ENCODE data around the gene MYH11. TPM values are rescaled to one million over a fixed set of nuclear protein-coding genes. Genes with fewer than 3 reads are reported as not detected.
A peak's percentile ranks its signal among the peaks of the same experiment; 100 is the strongest.

MYH11 gene
- total RNA-seq = under 1 TPM in 1 of 2 experiments, not detected in 1; 0.04 TPM

DNA sequence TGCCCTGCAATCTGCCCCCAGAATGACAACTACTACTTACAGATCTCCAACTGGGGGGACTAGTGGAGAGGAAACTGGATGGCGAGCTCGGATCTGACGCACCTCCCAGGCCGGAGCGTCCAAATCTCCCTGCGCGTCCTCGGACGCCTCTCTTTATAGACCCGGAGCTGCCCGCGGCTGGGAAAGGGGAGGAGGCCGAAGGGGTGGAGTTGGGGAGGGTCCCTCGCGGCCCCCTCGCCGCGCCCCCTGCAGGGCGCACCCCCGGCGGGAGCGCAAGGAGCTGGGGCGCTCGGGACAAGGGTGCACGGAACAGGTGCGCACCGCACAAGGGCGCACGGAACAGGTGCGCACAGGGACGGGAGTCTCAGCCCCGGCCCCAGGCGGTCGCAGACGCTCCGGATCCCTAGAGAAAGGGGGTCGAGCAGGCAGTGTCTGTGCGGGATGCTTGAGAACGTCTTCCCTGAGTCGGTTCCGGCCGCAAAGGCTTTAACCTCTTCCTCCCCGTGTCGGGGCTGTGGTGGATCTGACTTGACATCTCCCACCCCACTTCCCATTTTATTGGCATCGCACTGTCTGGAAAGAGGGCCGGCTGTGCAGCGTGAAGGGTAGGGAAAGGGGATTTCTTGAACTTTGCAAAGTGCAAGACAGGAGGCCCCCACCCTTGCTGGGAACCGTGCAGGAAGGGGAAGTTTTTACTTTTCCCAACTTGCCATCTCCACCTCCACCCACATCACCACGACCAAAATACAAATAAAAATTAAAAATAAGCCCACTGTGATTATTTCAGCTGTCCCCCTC, at the start of gene MYH11:
TSS of gene MYH11 (minus strand) at position 128 of the 798 bp plus-strand sequence. CDS start 18,776 bp downstream, outside the sequence.
- Mint-ChIP-seq H3K4me3 (no peak within 1 kb of the TSS), H3K27ac (no peak within 1 kb of the TSS), H3K36me3 (ENCODE audit: low read depth) (no peaks in the 10 kb centered on the region), H3K27me3 (peaks cover 39% of the 10 kb centered on the region), H3K9me3 (no peaks in the 10 kb centered on the region), H3K4me1 (peaks cover 6% of the 10 kb centered on the region)
- ChIA-PET POLR2A (no interaction called here), CTCF (no interaction called here)
- no peak for DNase-seq

DNA sequence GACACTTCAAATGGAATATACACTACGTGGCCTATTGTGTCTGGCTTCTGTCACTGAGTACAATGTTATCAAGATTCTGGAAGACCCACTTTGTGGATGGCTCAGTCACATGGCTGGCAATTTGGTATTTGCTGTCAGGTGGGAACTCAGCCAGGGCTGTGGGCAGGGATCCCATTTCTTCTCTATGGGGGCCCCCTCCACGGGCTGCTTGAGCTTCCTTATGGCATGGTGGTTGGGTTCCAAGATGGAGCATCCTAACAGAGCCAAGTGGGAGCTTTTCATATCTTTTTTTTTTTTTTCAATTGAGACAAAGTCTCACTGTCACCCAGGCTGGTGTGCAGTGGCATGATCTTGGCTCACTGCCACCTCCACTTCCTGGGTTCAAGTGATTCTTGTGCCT, 49.6 kb upstream of the MYH11 start:
- peaks cover 7% of the 10 kb centered on the region for H3K9me3 Mint-ChIP-seq
- no peaks in the 10 kb centered on the region for H3K36me3 Mint-ChIP-seq (ENCODE audit: low read depth)
- DNase-seq = no peak
- no peak overlapping the region for H3K27ac Mint-ChIP-seq
- no peak overlapping the region for H3K4me3 Mint-ChIP-seq
- peaks cover 6% of the 10 kb centered on the region for H3K4me1 Mint-ChIP-seq
- no peaks in the 10 kb centered on the region for H3K27me3 Mint-ChIP-seq
- POLR2A ChIA-PET = interaction anchor here (0.6 kb wide), 1 partner anchor 18 kb away, joined by 3 read pairs; no protein-coding TSS in a partner anchor
- CTCF ChIA-PET = interaction anchor here (0.5 to 0.8 kb wide), 3 partner anchors 11 to 54 kb away, joined by 3 read pairs; no protein-coding TSS in a partner anchor

DNA sequence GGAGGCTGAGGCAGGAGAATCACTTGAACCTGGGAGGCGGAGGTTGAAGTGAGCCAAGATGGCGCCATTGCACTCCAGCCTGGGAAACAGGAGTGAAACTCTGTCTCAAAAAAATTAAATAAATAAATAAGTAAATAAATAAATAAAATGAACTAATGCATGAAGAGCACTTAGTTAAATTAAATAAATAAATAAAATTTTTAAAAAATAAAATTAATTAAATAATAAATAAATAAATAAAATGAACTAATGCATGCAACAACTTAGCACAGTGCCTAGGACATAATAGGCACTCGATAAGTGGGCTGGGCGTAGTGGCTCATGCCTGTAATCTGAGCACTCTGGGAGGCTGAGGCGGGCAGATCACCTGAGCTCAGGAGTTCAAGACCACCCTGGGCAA, 47.1 kb upstream of the MYH11 start:
- ChIA-PET POLR2A (interaction anchor here (0.9 kb wide), 1 partner anchor 16 kb away, joined by 3 read pairs; the partner anchor contains the start of gene CEP20), CTCF (interaction anchor here (0.8 to 1.6 kb wide), 3 partner anchors 10 to 224 kb away, joined by 3 to 8 read pairs (median 5); partner anchors contain the start of gene CEP20)
- DNase-seq = no peak
- peaks cover 7% of the 10 kb centered on the region for H3K9me3 Mint-ChIP-seq
- peaks cover 12% of the 10 kb centered on the region for H3K4me1 Mint-ChIP-seq
- H3K4me3 Mint-ChIP-seq = no peak overlapping the region
- H3K36me3 Mint-ChIP-seq (ENCODE audit: low read depth) = no peaks in the 10 kb centered on the region
- no peaks in the 10 kb centered on the region for H3K27me3 Mint-ChIP-seq
- H3K27ac Mint-ChIP-seq = no peak overlapping the region

DNA sequence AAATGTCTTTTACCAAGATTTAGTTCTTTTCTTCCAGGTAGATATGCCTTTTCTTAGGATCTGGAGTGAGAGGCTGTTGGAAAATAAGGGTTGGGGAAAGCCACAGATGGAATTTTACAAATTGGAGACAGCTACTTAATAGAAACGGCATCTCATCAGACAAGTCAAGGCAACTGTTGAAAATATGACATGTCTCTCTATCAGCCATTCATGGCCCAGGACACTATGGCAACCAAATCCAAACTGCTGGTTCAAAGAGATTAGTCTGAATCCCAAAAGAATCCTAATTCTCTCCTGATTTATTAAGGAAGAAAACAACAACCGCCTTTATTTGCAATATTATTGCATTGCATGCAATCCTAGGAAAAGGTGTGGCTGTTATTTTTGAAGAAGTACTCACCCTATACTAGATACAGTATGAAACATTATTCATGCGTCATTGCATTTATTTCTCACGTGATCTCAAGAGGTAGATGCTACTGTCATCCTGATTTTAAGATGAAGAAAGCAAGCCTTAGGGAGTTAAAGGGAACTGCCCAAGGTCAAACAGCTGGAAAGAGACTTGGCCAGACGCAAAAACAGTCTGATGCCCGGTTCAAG, 44.2 kb upstream of the MYH11 start:
- H3K9me3 Mint-ChIP-seq = no peaks in the 10 kb centered on the region
- ChIA-PET POLR2A (interaction anchor here (0.7 kb wide), 1 partner anchor 63 kb away, joined by 3 read pairs; no protein-coding TSS in a partner anchor), CTCF (interaction anchor here (1.0 kb wide), 1 partner anchor 12 kb away, joined by 4 read pairs; the partner anchor contains the start of gene CEP20)
- H3K27ac Mint-ChIP-seq = no peak overlapping the region
- DNase-seq = no peak
- no peaks in the 10 kb centered on the region for H3K36me3 Mint-ChIP-seq (ENCODE audit: low read depth)
- H3K4me1 Mint-ChIP-seq = peaks cover 25% of the 10 kb centered on the region
- H3K27me3 Mint-ChIP-seq = no peaks in the 10 kb centered on the region
- H3K4me3 Mint-ChIP-seq = no peak overlapping the region

DNA sequence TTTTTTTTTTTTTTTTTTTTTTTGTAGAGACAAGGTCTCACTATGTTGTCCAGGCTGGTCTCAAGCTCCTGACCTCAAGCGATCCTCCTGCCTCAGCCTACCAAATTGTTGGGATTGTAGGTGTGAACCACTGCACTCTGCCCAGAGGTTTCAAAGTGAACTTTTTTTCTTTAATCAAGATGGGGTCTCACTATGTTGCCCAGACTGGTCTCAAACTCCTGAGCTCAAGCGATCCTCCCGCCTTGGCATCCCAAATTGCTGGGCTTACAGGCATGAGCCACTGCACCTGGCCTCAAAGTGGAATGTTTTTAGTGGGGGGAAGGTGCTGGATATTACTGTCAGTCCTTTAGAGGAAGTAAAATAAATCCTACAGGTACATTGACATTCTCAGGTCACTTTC, 43.5 kb upstream of the MYH11 start:
- Mint-ChIP-seq H3K36me3 (ENCODE audit: low read depth) (no peaks in the 10 kb centered on the region), H3K27ac (no peak overlapping the region), H3K4me3 (no peak overlapping the region), H3K9me3 (no peaks in the 10 kb centered on the region), H3K4me1 (peaks cover 25% of the 10 kb centered on the region), H3K27me3 (no peaks in the 10 kb centered on the region)
- DNase-seq = no peak
- POLR2A ChIA-PET = interaction anchor here (0.7 kb wide), 1 partner anchor 64 kb away, joined by 3 read pairs; no protein-coding TSS in a partner anchor
- CTCF ChIA-PET = interaction anchor here (1.0 kb wide), 1 partner anchor 12 kb away, joined by 4 read pairs; the partner anchor contains the start of gene CEP20

DNA sequence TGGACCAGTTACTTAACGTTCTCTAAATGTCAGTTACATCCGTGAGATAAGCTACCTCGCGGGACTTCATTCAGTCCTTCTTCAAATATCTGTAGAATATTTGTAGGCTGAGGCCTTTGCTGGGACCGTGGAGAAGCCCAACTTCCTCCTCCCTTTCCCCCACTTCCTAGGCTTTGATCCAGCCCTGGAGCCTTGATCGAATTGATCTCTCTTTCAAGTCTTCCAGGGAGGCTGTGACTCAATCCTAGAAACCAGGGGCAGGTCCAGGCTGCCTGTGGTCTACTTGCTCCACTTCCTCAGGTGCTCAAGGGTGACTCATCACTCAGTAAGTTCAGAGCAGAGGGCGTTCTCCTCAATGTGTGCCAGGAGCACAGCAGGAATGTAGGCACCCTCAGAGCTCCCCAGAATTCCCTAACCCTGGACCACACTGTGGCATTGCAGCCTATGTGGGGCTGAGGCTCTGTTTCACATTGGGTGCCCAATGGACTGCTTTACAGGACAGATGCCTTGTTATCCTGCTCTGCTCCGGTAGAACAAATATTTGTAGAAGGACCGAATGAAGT, 42.8 kb upstream of the MYH11 start:
- CTCF ChIA-PET = interaction anchor here (0.8 to 1.1 kb wide), 3 partner anchors 11 to 28 kb away, joined by 3 to 4 read pairs (median 3); partner anchors contain the start of gene CEP20
- Mint-ChIP-seq H3K36me3 (ENCODE audit: low read depth) (no peaks in the 10 kb centered on the region), H3K27me3 (no peaks in the 10 kb centered on the region), H3K4me1 (peaks cover 25% of the 10 kb centered on the region), H3K27ac (no peak overlapping the region), H3K4me3 (no peak overlapping the region), H3K9me3 (no peaks in the 10 kb centered on the region)
- POLR2A ChIA-PET = no interaction called here
- DNase-seq = peak; percentile 41

DNA sequence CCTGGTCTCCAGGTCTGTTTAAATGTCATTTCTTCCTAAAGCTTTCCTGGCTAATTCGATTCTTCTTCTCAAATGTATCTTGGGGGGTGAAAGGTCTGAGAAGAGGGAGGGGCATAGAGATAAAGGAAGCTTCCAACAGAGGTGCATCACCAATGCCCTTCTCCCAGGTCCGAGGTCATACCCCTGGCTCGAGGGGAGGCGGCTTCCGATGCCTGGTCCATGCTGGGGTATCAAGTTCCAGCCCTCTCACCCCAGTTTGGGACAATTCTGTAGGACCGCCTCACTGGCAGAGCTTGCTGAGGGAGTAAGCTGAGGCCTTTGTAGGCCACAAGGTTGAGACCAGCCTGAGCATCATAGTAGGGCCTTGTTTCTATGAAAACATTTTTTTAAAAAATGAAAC, 41.8 kb upstream of the MYH11 start:
- Mint-ChIP-seq H3K27me3 (no peaks in the 10 kb centered on the region), H3K9me3 (no peaks in the 10 kb centered on the region), H3K27ac (peak overlapping the region; percentile 41), H3K4me3 (no peak overlapping the region), H3K36me3 (ENCODE audit: low read depth) (no peaks in the 10 kb centered on the region), H3K4me1 (peaks cover 27% of the 10 kb centered on the region)
- DNase-seq = no peak
- ChIA-PET CTCF (interaction anchor here (0.6 to 1.1 kb wide), 4 partner anchors 10 to 29 kb away, joined by 3 read pairs; partner anchors contain the start of gene CEP20), POLR2A (interaction anchor here (0.6 kb wide), 2 partner anchors 9 to 29 kb away, joined by 3 read pairs; no protein-coding TSS in a partner anchor)

DNA sequence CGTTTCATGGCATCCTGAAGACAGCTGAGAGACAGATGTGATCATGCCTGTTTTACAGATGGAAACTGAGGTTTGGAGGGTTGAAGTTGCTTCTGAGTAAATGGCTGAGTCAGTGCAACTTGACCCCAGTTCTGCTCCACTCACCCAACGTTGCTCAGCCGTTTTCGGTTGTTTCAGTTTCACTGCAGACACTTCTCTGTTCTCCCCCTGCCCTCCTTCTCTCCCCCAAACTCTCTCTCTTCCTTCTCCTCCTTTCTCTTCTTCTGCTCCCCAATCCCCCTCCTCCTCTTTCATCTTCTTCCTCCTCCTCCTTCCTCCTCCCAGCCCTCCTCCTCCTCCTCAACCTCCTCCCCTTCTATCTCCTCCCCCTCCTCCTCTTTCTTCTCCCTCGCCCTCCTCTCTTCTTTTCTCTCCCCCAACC, 41.0 kb upstream of the MYH11 start:
- no peaks in the 10 kb centered on the region for H3K27me3 Mint-ChIP-seq

DNA sequence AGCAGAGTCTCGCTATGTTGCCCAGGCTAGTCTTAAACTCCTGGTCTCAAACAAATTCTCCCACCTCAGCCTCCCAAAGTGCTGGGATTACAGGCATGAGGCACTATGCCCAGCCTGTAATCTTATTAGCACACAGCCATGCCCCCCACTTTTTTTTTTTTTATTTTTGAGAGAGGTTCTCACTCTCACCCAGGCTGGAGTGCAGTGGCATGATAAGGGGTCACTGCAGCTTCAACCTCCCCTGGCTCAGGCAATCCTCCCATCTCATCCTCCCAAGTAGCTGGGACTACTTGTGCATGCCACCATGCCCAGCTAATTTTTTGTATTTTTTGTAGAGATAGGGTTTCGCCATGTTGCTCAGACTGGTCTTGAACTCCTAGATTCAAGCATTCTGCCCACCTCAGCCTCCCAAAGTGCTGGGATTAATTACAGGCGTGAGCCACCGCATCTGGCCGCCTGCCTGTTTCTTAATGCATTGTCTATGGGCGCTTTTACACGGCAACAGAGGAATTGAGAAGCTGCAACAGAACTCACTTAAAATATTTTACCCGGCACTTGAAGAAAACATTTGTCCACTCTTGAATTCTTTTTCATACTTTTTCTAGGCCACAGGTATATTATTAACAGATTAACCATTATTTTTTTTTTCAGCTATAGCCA, 40.4 kb upstream of the MYH11 start:
- DNase-seq = no peak
- H3K27ac Mint-ChIP-seq = no peak overlapping the region
- no peaks in the 10 kb centered on the region for H3K36me3 Mint-ChIP-seq (ENCODE audit: low read depth)
- H3K4me3 Mint-ChIP-seq = no peak overlapping the region
- H3K9me3 Mint-ChIP-seq = no peaks in the 10 kb centered on the region
- POLR2A ChIA-PET = interaction anchor here (1.1 kb wide), 1 partner anchor 10 kb away, joined by 3 read pairs; no protein-coding TSS in a partner anchor
- CTCF ChIA-PET = interaction anchor here (1.0 to 1.3 kb wide), 4 partner anchors 9 to 21 kb away, joined by 3 to 5 read pairs (median 4); partner anchors contain the start of gene CEP20
- no peaks in the 10 kb centered on the region for H3K27me3 Mint-ChIP-seq
- H3K4me1 Mint-ChIP-seq = peaks cover 27% of the 10 kb centered on the region

More for the DNA sequence above, 41.0 kb upstream of the MYH11 start:
- DNase-seq = peak; percentile 18
- Mint-ChIP-seq H3K4me3 (no peak overlapping the region), H3K9me3 (no peaks in the 10 kb centered on the region), H3K4me1 (peaks cover 27% of the 10 kb centered on the region), H3K27ac (peak overlapping the region; percentile 71), H3K36me3 (ENCODE audit: low read depth) (no peaks in the 10 kb centered on the region)
- ChIA-PET CTCF (interaction anchor here (1.0 to 1.1 kb wide), 2 partner anchors 14 to 21 kb away, joined by 3 to 5 read pairs; no protein-coding TSS in a partner anchor), POLR2A (interaction anchor here (0.6 to 1.1 kb wide), 2 partner anchors 10 kb away, joined by 3 read pairs; no protein-coding TSS in a partner anchor)

DNA sequence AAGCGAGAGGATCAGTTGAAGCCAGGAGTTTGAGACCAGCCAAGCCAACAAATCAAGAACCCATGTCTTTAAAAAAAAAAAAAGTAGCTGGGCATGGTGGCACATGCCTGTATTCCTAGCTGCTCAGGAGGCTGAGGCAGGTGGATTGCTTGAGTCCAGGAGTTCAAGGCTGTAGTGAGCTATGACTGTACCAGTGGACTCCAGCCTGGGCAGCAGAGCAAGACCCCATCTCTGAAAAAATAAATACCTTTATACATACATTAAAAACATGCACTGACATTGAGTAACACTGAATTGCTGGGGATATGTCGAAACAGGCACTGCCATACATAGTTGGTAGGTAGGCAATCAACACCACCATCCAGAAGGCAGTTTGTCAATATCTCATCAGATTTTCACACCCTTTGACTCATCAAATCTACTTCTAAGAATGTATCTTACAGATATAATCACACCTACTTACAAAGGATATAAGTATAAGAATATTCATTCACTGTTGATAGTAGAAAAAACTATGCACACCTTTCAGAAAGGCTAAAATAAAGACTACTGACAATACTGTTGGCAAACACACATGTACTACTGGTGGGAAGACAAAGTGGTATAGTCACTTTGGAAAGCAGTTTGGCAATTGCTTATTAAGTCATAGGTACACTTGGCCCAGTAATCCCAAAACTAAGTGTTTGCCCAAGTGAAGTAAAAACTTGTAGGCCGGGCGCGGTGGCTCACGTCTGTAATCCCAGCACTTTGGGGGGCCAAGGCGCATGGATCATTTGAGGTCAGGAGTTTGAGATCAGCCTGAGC, 37.9 kb upstream of the MYH11 start:
- ChIA-PET POLR2A (interaction anchor here (0.6 kb wide), 2 partner anchors 15 to 144 kb away, joined by 4 to 5 read pairs; no protein-coding TSS in a partner anchor), CTCF (interaction anchor here (0.6 to 1.3 kb wide), 3 partner anchors 33 to 162 kb away, joined by 3 to 4 read pairs (median 4); no protein-coding TSS in a partner anchor)
- H3K4me1 Mint-ChIP-seq = peaks cover 24% of the 10 kb centered on the region
- no peak for DNase-seq
- no peak overlapping the region for H3K4me3 Mint-ChIP-seq
- no peaks in the 10 kb centered on the region for H3K36me3 Mint-ChIP-seq (ENCODE audit: low read depth)
- no peaks in the 10 kb centered on the region for H3K27me3 Mint-ChIP-seq
- H3K9me3 Mint-ChIP-seq = no peaks in the 10 kb centered on the region
- H3K27ac Mint-ChIP-seq = no peak overlapping the region

DNA sequence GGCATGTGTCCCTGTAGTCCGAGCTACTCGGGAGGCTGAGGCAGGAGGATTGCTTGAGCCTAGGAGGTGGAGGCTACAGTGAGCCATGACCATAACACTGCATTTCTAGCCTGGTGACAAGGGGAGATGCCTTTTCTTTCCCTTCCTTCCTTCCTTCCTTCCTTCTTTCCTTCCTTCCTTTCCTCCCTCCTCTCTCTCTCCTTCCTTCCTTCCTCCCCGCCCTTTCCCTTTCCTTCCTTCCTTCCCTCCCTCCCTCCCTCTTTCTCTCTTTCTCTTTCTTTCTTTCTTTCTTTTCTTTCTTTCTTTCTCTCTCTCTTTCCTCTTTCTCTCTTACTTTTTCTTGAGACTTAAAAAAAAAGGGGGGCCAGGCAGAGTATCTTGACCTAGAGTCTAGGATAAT, 34.7 kb upstream of the MYH11 start:
- Mint-ChIP-seq H3K27me3 (no peaks in the 10 kb centered on the region), H3K9me3 (no peaks in the 10 kb centered on the region), H3K4me1 (peaks cover 22% of the 10 kb centered on the region), H3K27ac (no peak overlapping the region), H3K4me3 (no peak overlapping the region), H3K36me3 (ENCODE audit: low read depth) (peaks cover 6% of the 10 kb centered on the region)
- ChIA-PET POLR2A (no interaction called here), CTCF (no interaction called here)
- DNase-seq = no peak
